MCF 10A (cell line): ENCODE data around the gene RPTOR. TPM values are rescaled to one million over a fixed set of nuclear protein-coding genes. Genes with fewer than 3 reads are reported as not detected.

Source experiments
- BruUV-seq: library from RNA; stranded (reverse); fragments of 400-500 nt; replicated peaks from 2 replicates; lab custom pipeline; 2021; lab: Mats Ljungman, UMichigan
- CTCF ChIA-PET: fragments of 300-600 bp; sonication (Branson Sonifier 250); formaldehyde crosslinking; extraction: SDS; loops from one replicate; lab custom pipeline; 2021; ENCODE audit warnings: antibody characterized with exemption, inconsistent platforms; lab: Yijun Ruan, JAX
- POLR2A ChIA-PET: fragments of 300-600, 350-650 bp; sonication (Branson Sonifier 250); formaldehyde crosslinking; extraction: SDS; loops from one replicate; lab custom pipeline; 2020; ENCODE audit warnings: antibody characterized with exemption, inconsistent platforms; lab: Yijun Ruan, JAX
- DNase-seq: peaks from one replicate; pipeline ENCODE4 v3.0.0-alpha.2; 2018; ENCODE audit not compliant: unreplicated experiment
- H3K27ac Mint-ChIP-seq: one replicate; pipeline ENCODE4 v1.8.0; 2022; ENCODE audit warnings: mild to moderate bottlenecking, low read depth, mixed read lengths; ENCODE audit not compliant: unreplicated experiment
- H3K27me3 Mint-ChIP-seq: one replicate; pipeline ENCODE4 v1.8.0; 2022; ENCODE audit warnings: mixed read lengths; ENCODE audit not compliant: insufficient read depth, unreplicated experiment
- H3K36me3 Mint-ChIP-seq: one replicate; pipeline ENCODE4 v1.8.0; 2022; ENCODE audit warnings: mild to moderate bottlenecking, moderate library complexity, mixed read lengths; ENCODE audit not compliant: insufficient read depth, unreplicated experiment
- H3K4me1 Mint-ChIP-seq: one replicate; pipeline ENCODE4 v1.8.0; 2022; ENCODE audit warnings: mixed read lengths; ENCODE audit not compliant: insufficient read depth, unreplicated experiment
- H3K4me3 Mint-ChIP-seq: one replicate; pipeline ENCODE4 v1.8.0; 2022; ENCODE audit warnings: mild to moderate bottlenecking, moderate library complexity, mixed read lengths; ENCODE audit not compliant: unreplicated experiment
- H3K9me3 Mint-ChIP-seq: one replicate; pipeline ENCODE4 v1.8.0; 2022; ENCODE audit warnings: mixed read lengths; ENCODE audit not compliant: unreplicated experiment
- intact Hi-C: fragments of 100-400 bp; cut with micrococcal nuclease; formaldehyde crosslinking; loops from 2 replicates; pipeline ENCODE4 v1.14.1; 2022
- total RNA-seq: library from RNA; stranded (reverse); gene quantifications from 2 replicates; pipeline ENCODE4 v1.2.3, GENCODE V29; 2022
- TF ChIP-seq, protein P1 (sequence below): fragments of 200-600 bp; IDR thresholded peaks from one replicate; pipeline ENCODE4 v1.8.0; 2022; ENCODE audit warnings: antibody characterized with exemption, mild to moderate bottlenecking; ENCODE audit not compliant: unreplicated experiment

RPTOR gene
- total RNA-seq, 1 experiment from 2014 or later: 41.3 TPM

DNA sequence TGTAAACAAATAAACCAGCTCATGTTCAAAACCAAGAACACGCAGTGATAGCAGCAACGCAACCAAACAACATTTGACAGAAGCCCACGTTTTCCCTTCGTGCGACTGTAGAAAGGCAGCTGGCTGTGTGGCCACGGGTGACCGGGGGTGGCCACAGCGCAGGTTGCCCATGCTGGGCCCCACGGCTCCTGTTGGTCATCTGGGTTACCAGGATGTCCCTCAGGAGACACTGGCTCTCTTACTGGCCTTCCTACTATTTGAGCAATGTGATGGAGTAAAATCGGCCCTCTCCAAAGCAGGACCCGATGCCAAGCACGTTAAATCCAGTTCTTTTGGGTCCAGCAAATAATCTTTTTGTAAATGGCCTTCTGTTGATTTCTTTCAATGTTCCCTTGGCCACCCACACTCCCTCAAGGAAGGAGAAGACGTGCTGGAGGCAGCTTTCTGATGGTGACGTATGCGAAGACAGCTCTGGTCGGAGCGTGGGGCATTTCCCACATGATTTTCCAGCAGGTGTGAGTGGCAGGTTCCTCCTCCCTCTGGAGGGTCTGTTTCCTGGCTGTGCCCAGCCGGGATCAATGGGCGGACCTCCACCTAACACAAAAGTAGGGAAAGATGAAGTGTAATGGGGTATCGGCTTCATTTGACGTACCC lies 303.9 kb downstream of the RPTOR start:
- H3K36me3 Mint-ChIP-seq: peaks cover 6% of the 10 kb centered on the region
- peak overlapping the region; percentile 19 for H3K27ac Mint-ChIP-seq
- no peaks in the 10 kb centered on the region for H3K27me3 Mint-ChIP-seq
- CTCF ChIA-PET: interaction anchor here (0.5 kb wide), 1 partner anchor 1140 kb away, joined by 3 read pairs; no protein-coding TSS in a partner anchor
- no peaks in the 10 kb centered on the region for H3K9me3 Mint-ChIP-seq
- POLR2A ChIA-PET: interaction anchor here (1.2 kb wide), 1 partner anchor 15 kb away, joined by 3 read pairs; no protein-coding TSS in a partner anchor
- TF ChIP-seq, protein P1, sequence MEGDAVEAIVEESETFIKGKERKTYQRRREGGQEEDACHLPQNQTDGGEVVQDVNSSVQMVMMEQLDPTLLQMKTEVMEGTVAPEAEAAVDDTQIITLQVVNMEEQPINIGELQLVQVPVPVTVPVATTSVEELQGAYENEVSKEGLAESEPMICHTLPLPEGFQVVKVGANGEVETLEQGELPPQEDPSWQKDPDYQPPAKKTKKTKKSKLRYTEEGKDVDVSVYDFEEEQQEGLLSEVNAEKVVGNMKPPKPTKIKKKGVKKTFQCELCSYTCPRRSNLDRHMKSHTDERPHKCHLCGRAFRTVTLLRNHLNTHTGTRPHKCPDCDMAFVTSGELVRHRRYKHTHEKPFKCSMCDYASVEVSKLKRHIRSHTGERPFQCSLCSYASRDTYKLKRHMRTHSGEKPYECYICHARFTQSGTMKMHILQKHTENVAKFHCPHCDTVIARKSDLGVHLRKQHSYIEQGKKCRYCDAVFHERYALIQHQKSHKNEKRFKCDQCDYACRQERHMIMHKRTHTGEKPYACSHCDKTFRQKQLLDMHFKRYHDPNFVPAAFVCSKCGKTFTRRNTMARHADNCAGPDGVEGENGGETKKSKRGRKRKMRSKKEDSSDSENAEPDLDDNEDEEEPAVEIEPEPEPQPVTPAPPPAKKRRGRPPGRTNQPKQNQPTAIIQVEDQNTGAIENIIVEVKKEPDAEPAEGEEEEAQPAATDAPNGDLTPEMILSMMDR: no peak
- intact Hi-C loops: no loop called here
- H3K4me3 Mint-ChIP-seq: no peak overlapping the region
- no peak for DNase-seq
- no TSS peak for BruUV-seq
- H3K4me1 Mint-ChIP-seq: peaks cover 11% of the 10 kb centered on the region

DNA sequence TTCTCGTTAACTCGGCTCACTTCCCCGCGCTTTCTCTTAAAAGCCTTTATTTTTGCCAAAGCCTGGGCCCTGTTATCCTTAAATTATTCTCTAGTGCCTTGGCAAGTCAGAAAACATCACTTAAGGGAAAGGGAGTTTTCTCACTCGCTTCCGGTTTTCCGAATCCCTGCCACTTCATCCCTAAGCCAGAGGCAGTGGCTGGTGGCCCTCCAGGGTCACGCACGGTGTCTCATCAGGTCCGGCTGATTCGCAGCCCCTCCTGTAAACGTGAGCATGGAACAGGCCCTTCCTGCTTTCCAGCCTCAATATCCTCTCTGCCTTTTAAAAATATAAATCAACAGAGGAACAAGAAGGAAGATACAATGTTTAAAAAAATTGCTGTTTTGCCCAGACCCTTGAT lies 304.5 kb downstream of the RPTOR start:
- no peaks in the 10 kb centered on the region for H3K27me3 Mint-ChIP-seq
- H3K9me3 Mint-ChIP-seq: no peaks in the 10 kb centered on the region
- peaks cover 11% of the 10 kb centered on the region for H3K4me1 Mint-ChIP-seq
- no peak overlapping the region for H3K4me3 Mint-ChIP-seq
- CTCF ChIA-PET: no interaction called here
- intact Hi-C loops: no loop called here
- TF ChIP-seq, protein P1: no peak
- peaks cover 6% of the 10 kb centered on the region for H3K36me3 Mint-ChIP-seq
- H3K27ac Mint-ChIP-seq: no peak overlapping the region
- no TSS peak for BruUV-seq
- DNase-seq: no peak
- POLR2A ChIA-PET: no interaction called here

DNA sequence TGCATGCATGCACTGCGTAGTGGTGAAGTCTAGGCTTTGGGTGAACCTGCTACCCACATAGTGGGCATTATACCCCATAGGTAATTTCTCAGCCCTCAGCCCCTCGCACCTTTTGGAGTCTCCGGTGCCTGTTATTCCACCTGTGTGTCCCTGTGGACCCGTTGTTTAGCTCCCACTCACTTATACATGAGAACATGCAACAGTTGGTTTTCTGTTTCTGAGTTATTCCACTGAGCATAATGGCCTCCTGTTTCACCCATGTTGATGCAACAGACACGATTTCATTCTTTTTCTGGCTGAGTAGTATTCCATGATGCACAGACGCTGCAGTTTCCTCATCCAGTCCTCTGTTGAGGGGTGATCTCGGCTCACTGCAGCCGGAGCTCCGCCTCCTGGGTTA lies 305.5 kb downstream of the RPTOR start:
- TF ChIP-seq, protein P1: no peak
- POLR2A ChIA-PET: interaction anchor here (0.7 to 1.0 kb wide), 2 partner anchors 12 to 43 kb away, joined by 3 to 4 read pairs; no protein-coding TSS in a partner anchor
- peaks cover 11% of the 10 kb centered on the region for H3K4me1 Mint-ChIP-seq
- no peaks in the 10 kb centered on the region for H3K9me3 Mint-ChIP-seq
- no peak overlapping the region for H3K27ac Mint-ChIP-seq
- BruUV-seq: no TSS peak
- peaks cover 6% of the 10 kb centered on the region for H3K36me3 Mint-ChIP-seq
- CTCF ChIA-PET: interaction anchor here (0.6 to 1.0 kb wide), 3 partner anchors 17 to 1612 kb away, joined by 3 to 4 read pairs (median 4); no protein-coding TSS in a partner anchor
- no peak overlapping the region for H3K4me3 Mint-ChIP-seq
- no peak for DNase-seq
- H3K27me3 Mint-ChIP-seq: no peaks in the 10 kb centered on the region
- intact Hi-C loops: no loop called here

DNA sequence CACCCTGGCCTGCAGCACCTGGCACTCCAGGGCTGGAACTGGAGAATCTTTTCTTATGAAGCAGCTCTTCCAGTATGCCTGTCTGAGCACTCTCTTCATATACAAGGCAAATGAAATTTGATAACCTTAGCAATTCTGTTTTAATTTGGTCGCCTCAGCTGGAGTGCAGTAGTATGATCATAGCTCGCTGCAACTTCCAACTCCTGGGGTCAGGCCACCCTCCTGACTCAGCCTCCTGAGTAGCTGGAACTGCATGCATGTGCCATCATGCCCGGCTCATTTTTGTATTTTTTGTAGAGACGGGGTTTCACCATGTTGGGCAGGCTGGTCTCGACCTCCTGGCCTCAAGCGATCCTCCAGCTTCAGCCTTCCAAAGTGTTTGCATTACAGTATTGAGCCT lies 306.2 kb downstream of the RPTOR start:
- BruUV-seq: no TSS peak

More for the DNA sequence above, 306.2 kb downstream of the RPTOR start:
- H3K27ac Mint-ChIP-seq: no peak overlapping the region
- H3K9me3 Mint-ChIP-seq: no peaks in the 10 kb centered on the region
- TF ChIP-seq, protein P1: no peak
- intact Hi-C loops: no loop called here
- no peak overlapping the region for H3K4me3 Mint-ChIP-seq
- POLR2A ChIA-PET: interaction anchor here (0.7 to 1.2 kb wide), 3 partner anchors 11 to 396 kb away, joined by 3 to 4 read pairs (median 4); no protein-coding TSS in a partner anchor
- H3K36me3 Mint-ChIP-seq: peaks cover 6% of the 10 kb centered on the region
- H3K27me3 Mint-ChIP-seq: no peaks in the 10 kb centered on the region
- peaks cover 14% of the 10 kb centered on the region for H3K4me1 Mint-ChIP-seq
- CTCF ChIA-PET: interaction anchor here (0.6 to 0.9 kb wide), 4 partner anchors 18 to 1611 kb away, joined by 3 to 6 read pairs (median 4); no protein-coding TSS in a partner anchor
- DNase-seq: peak; percentile 61
